ENCODE results near the gene ARHGAP28. TPM values are rescaled to one million over a fixed set of nuclear protein-coding genes. Genes with fewer than 3 reads are reported as not detected.

ARHGAP28 gene
- polyA plus RNA-seq, 1 of the 3 experiments (the other 2 are of a cell fraction) = 0.99 TPM

DNA sequence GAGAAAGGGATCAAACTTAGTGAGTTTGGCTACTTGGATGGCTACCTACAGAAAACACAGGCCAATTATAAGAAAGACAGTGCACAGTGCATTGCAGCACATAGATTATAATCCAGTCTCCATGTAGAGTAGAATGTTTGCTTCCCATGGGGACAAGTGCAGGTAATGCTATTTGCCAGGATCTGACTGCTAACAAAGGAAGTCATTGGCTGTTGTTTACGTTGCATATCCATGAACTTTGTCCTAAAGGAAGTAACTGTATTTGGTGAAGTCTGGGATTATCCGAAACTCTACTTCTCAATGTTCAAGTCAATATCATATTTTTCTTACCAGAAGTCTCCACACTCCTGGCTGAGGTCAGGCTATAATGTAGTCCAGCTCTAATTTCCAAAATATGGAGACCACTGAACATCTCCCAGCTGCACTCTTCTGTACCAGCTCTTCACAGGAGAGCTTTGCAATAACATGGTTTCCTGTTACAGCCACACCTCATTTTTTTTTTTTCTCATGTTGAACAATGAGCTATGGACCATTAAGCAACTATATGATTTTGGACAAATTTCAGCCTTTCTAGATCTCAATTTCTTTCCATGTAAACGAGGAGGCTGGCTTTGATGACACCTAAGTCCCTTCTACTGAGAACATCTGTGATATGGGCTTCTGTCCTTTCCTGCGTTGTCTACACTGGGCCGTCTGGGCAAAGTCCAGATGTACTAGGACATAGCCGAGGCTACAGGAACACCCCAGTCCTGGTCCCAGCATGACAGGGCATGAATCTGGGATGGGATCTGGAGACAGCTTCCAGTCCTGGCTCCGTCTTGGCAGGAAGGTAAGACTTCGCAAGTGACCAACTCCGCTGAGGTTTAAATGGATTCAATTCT is 233.3 kb downstream of the ARHGAP28 start:
- H3K79me2 ChIP-seq (ENCODE audit: insufficient read depth) = no peaks in the 10 kb centered on the region
- no peak overlapping the region for H3K9ac ChIP-seq
- no peaks in the 10 kb centered on the region; a peak in 1 of 4 replicates for H3K4me1 ChIP-seq (ENCODE audit: control insufficient read depth in 1 of 2, insufficient read depth in 2 of 2, low read depth in 1 of 2, low read length in 1 of 2)
- H3K27ac ChIP-seq (ENCODE audit: low read depth in 2 of 2, low read length in 1 of 2) = no peak overlapping the region
- no peak overlapping the region for H2AFZ ChIP-seq (ENCODE audit: low read depth)
- CTCF ChIA-PET = no interaction called here
- H3F3A ChIP-seq (replicated peaks; ENCODE audit: insufficient read depth) = no peaks in the 10 kb centered on the region
- H3K36me3 ChIP-seq (replicated peaks in 1 of 2; ENCODE audit: control insufficient read depth in 1 of 2, insufficient read depth in 2 of 2, low read length in 1 of 2) = no peaks in the 10 kb centered on the region
- TF ChIP-seq GATA2 (CRISPR knock-in tag; IDR thresholded peaks at IDR 0.05) = no peak
- TF ChIP-seq YY1 (IDR thresholded peaks at IDR 0.05; ENCODE audit: low read depth) = no peak
- no peak for TF ChIP-seq RFX5 (IDR thresholded peaks at IDR 0.05; ENCODE audit: low read length)
- no peak for TF ChIP-seq TAF1 (IDR thresholded peaks at IDR 0.05; ENCODE audit: borderline replicate concordance, low read depth, low read length)
- no peak for TF ChIP-seq IRF3 (IDR thresholded peaks at IDR 0.05; ENCODE audit: low read depth, low read length)
- no peaks in the 10 kb centered on the region for H3K9me2 ChIP-seq
- H3K4me3 ChIP-seq (ENCODE audit: low read depth in 2 of 2, low read length in 1 of 2) = no peak overlapping the region
- 38% methylated on average over 6 of the region's 9 CpGs for WGBS (ENCODE audit: low lambda C conversion rate)
- POLR2A ChIA-PET = no interaction called here
- H3K9me3 ChIP-seq = no peaks in the 10 kb centered on the region
- no peak overlapping the region for H3K4me2 ChIP-seq
- H4K20me1 ChIP-seq (ENCODE audit: insufficient read depth) = no peaks in the 10 kb centered on the region
- no peak for DNase-seq
- H3K27me3 ChIP-seq (ENCODE audit: insufficient read depth) = no peaks in the 10 kb centered on the region

GRCh38 chr18:6963452-6964097 is 234.1 kb downstream of the ARHGAP28 start:
- no peak for DNase-seq
- no peaks in the 10 kb centered on the region for H3K27me3 ChIP-seq (ENCODE audit: insufficient read depth)
- H3K9me2 ChIP-seq = no peaks in the 10 kb centered on the region
- H4K20me1 ChIP-seq (ENCODE audit: insufficient read depth) = no peaks in the 10 kb centered on the region
- no peak overlapping the region for H3K9ac ChIP-seq
- no peaks in the 10 kb centered on the region; a peak in 1 of 4 replicates for H3K4me1 ChIP-seq (ENCODE audit: control insufficient read depth in 1 of 2, insufficient read depth in 2 of 2, low read depth in 1 of 2, low read length in 1 of 2)
- WGBS (ENCODE audit: low lambda C conversion rate) = 36% methylated on average over 1 of the region's 2 CpGs
- ChIA-PET CTCF (no interaction called here), POLR2A (no interaction called here)
- no peaks in the 10 kb centered on the region for H3K9me3 ChIP-seq
- H3K36me3 ChIP-seq (replicated peaks in 1 of 2; ENCODE audit: control insufficient read depth in 1 of 2, insufficient read depth in 2 of 2, low read length in 1 of 2) = no peaks in the 10 kb centered on the region
- H2AFZ ChIP-seq (ENCODE audit: low read depth) = no peak overlapping the region
- TF ChIP-seq FOSL2 (IDR thresholded peaks at IDR 0.05; ENCODE audit: borderline replicate concordance, low read depth) (no peak), CTCF (IDR thresholded peaks at IDR 0.05) (no peak), GABPA (IDR thresholded peaks at IDR 0.05; ENCODE audit: low read depth) (no peak), PBX3 (IDR thresholded peaks at IDR 0.05) (no peak), JUND (IDR thresholded peaks at IDR 0.05) (no peak), RFX5 (IDR thresholded peaks at IDR 0.05; ENCODE audit: low read length) (no peak), ELF1 (IDR thresholded peaks at IDR 0.05) (no peak), TEAD4 (IDR thresholded peaks at IDR 0.05; ENCODE audit: borderline replicate concordance, insufficient read depth) (no peak), MXI1 (IDR thresholded peaks at IDR 0.05; ENCODE audit: low read depth, low read length) (no peak), FOXJ3 (CRISPR knock-in tag; IDR thresholded peaks at IDR 0.05) (no peak), RXRA (IDR thresholded peaks at IDR 0.05; ENCODE audit: borderline replicate concordance, low read depth) (no peak)
- no peak overlapping the region for H3K27ac ChIP-seq (ENCODE audit: low read depth in 2 of 2, low read length in 1 of 2)
- H3K79me2 ChIP-seq (ENCODE audit: insufficient read depth) = no peaks in the 10 kb centered on the region
- H3K4me2 ChIP-seq = no peak overlapping the region
- H3F3A ChIP-seq (replicated peaks; ENCODE audit: insufficient read depth) = no peaks in the 10 kb centered on the region
- no peak overlapping the region for H3K4me3 ChIP-seq (ENCODE audit: low read depth in 2 of 2, low read length in 1 of 2)
